GM21528 (cell line): Measurements from ENCODE around the gene RSRC1.
"Not testable (repeated sequence)": the region's sequence is repeated elsewhere in the genome, so short reads cannot be mapped to it uniquely, and the experiment has no call there.

Experiments
- ATAC-seq: cut with Tn5 transposase; IDR thresholded peaks from one replicate; pipeline ENCODE4 v1.9.1; 2021; ENCODE audit warnings: mild to moderate bottlenecking, moderate library complexity; ENCODE audit not compliant: unreplicated experiment, low FRiP score

Gene RSRC1, protein sequence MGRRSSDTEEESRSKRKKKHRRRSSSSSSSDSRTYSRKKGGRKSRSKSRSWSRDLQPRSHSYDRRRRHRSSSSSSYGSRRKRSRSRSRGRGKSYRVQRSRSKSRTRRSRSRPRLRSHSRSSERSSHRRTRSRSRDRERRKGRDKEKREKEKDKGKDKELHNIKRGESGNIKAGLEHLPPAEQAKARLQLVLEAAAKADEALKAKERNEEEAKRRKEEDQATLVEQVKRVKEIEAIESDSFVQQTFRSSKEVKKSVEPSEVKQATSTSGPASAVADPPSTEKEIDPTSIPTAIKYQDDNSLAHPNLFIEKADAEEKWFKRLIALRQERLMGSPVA

DNA sequence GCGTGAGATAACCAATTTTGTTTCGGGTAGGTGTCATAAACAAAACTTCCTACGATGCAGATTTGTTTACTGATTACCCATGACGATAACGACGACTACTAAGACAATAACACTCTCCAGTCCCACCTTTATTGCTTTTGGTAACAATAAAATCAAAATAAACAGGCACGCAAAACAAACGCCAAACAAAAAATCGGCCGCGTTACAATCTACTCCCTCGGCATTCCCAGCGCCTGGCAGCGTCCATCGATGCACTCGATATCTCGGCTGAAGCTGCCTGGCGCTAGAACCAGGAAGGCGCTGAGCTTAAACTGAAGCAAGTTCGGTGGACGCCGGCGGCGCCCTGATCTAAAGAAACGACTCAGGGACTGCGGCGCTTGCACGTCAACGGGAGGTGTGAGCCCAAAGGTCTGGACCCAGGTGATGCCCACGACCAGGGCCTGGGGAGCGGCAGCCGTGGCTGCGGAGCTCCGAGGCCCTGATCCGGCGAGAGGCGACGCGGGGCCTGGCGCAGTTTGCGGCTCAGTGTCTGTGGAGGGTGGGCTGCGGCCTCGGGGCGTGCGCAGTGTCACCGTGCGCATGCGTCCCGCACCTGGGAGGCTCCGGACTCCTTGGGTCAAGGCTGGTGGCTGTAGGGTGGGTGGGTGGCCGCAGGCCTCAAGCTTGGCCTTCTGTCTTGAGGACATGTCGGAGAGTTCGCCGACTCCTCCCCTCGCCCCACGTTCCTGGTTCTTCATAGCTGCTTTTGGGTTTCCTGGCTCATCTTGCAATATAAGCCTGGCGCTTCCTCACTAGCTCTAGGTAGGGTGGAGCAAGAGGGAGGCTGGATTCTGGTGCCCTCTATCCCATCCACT lies at the start of gene RSRC1:
TSS of gene RSRC1 (plus strand) at position 286 of the 854 bp plus-strand sequence. CDS start 12,016 bp downstream, outside the sequence.
- peak; percentile 89 for ATAC-seq

DNA sequence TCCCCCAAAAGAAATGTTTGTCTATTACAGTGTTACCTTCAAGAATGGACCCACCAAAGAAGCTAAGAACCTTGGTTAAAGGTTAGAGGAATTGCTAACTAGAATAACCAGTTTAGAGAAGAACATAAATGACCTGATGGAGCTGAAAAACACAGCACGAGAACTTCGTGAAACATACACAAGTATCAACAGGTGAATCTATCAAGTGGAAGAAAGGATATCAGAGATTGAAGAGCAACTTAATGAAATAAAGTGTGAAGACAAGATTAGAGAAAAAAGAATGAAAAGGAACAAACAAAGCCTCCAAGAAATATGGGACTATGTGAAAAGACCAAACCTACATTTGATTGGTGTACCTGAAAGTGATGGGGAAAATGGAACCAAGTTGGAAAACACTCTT lies 44.3 kb upstream of the RSRC1 start:
- ATAC-seq = not testable (repeated sequence)

DNA sequence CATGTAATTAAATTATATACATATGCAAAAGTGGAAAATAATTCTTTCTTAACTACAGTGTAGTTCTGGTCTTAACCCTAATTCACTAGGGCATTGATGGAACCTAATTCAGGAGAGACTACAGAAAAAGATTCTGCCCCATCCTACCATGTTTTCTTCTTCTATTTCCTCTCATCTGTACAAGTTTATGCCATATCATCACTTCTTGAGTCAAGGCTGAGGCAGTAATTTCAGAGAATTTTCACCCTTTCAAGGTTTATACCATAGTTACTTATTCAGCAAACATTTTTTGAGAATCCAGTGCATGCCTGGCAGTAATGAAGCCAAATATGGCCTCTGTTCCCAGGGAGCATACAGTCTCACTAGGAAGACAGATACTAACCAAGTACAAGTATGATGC lies 37.1 kb upstream of the RSRC1 start:
- ATAC-seq = no peak

DNA sequence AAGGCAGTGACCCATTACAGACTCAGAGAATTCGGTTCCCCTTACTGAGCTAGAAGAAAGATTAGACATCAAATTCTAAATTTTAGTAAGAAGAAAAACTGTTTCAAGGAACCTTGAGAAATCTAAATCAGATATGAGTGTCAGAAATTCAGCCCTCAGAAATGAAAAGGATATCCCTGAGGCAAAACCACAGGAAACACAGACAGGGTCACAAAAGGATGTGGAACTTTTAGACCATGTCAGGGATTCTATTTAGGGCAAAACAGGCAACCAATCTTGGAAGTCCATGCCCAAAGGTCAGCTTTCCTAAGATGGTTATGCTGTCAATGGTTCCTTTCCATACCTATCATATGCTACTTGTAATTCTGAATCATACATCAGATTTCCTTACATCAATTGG lies 35.3 kb upstream of the RSRC1 start:
- no peak for ATAC-seq

DNA sequence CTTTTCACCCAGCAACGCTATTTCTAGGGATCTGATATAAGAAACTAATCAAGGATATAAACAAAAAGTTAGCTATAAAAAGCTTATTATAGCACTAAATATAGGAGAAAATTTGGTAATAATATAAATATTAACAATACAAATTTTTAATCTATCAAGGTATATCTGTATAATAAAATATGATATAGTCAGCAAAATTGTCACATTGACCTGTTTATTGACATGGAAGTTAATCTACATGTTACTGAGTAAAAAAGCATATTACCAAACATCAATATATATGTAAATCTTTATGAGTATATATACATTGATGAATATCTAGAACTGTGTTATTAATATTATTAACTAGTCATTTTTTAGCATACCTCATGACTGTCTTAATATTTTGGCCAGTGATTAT lies 30.3 kb upstream of the RSRC1 start:
- ATAC-seq = no peak

DNA sequence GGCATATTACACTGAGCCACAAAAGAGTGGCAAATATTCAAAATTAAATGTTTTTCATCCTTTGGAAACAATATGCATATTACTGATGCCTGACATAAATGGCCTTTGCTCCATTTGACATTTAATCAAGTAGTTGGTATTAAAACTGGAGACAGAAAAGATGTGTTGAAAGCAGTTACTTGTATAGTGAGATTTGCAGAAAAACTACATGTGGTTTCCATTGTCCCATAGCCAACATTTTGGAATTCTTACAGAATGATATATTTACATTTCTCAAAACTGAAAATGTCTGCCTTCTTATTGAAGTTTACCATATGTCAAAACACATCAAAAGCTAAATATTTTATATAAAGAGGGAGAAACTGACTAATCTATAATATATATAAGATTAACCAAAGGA lies 25.2 kb upstream of the RSRC1 start:
- ATAC-seq = no peak

DNA sequence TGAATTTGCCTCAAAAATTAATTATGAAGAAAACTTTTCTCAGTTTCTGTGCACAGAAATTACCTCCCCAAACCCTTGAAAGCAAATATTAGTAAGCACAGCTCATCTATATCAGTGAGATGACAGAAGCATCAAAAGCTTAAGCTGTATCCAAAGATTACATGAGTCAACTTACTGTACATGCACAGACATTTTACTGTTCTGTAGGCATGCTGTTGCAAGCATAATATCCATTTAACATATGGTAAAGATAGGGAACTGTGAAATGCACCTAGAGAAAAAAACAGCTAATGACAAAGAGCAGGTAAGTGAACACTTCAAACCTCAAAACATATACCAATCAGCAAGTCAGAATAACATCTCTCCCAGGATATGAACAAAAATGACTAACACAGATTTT lies 24.5 kb upstream of the RSRC1 start:
- no peak for ATAC-seq

DNA sequence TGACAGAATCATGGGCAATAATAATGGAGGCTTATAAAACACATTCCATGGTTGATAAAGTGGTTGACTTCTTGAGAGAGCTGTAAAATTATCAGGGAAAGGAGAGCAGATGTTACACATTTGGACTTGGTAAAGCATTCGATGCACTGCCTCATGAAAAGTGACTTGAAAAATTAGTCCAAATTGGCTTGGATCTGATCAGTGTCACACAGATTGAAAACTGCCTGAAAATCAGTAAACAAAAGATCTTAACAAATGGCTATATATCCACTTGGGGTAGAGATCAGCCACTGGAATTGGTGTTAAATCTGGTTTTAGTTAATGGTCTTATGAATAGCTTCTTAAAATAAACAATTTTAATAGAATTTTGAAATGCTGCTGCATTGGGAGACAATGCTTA lies 24.0 kb upstream of the RSRC1 start:
- ATAC-seq = no peak

DNA sequence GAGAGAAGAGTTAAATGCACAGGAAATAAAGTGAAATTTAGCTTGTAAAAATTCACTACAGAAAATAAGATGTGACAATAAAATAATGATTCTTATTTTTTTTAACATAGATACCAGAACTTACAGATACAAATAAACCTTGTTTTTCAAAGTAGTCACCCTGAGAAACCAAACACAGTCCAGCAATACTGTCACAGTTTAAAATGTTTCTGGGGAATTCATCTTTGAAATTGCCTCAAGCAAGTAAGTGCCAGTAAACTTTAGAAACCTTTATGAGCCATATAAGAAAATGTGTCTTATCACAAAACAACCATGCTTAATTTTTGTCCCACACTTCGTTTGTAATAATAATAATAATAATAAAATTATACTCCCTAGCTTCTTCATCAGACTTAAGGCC lies 23.5 kb upstream of the RSRC1 start:
- no peak for ATAC-seq

DNA sequence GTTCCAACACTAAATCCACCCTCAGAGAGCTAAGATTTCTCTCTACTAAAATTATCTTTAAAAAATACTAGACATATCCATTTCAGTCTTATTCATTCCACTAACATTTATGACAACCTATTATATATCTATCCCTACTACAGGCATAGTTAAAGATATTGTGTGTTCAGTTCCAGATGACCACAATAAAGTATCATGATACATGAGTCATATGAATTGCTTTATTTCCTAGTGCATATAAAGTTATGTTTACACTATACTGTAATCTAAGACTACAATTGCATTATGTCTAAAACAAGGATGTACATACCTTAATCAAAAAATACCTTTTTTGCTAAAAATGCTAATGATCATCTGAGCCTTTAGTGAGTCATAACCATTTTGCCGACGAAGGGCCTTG lies 23.1 kb upstream of the RSRC1 start:
- no peak for ATAC-seq

DNA sequence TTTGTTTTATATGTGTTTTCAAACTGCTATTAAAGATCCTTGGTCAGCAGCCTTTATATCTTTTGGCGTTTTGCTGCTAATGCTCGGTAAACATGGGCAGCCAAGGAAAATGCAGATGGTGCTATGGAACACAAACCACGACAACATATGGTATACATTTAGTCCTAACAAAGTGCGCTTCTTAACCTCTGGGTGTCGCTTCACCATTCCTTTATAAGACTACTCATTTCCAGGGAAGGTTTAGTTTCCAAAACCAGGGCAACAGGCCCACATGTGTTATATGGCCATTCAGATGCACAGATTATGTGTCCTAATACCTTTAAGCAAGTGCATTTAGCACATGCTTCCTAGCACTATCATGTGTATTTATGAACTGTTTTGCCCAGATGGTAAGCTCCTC lies 18.4 kb upstream of the RSRC1 start:
- ATAC-seq = no peak

DNA sequence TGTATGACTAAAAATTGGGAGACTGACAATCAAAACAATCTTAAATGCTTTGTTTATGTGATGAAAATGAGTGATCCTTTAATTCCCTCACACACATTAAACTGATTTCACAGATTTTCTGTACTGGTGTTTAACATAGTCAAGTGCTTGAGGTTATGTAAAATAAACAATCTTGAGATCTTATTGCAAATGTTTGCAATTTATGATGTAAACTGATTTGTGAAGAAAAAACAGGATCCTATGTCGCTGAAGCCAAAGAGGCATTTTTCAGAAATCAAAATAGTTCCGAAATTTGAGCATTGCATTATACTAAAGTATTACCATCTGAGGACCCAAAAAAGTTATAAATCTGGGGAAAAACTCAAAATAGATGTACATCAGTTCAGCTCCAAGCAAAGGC lies 16.4 kb upstream of the RSRC1 start:
- ATAC-seq = no peak

DNA sequence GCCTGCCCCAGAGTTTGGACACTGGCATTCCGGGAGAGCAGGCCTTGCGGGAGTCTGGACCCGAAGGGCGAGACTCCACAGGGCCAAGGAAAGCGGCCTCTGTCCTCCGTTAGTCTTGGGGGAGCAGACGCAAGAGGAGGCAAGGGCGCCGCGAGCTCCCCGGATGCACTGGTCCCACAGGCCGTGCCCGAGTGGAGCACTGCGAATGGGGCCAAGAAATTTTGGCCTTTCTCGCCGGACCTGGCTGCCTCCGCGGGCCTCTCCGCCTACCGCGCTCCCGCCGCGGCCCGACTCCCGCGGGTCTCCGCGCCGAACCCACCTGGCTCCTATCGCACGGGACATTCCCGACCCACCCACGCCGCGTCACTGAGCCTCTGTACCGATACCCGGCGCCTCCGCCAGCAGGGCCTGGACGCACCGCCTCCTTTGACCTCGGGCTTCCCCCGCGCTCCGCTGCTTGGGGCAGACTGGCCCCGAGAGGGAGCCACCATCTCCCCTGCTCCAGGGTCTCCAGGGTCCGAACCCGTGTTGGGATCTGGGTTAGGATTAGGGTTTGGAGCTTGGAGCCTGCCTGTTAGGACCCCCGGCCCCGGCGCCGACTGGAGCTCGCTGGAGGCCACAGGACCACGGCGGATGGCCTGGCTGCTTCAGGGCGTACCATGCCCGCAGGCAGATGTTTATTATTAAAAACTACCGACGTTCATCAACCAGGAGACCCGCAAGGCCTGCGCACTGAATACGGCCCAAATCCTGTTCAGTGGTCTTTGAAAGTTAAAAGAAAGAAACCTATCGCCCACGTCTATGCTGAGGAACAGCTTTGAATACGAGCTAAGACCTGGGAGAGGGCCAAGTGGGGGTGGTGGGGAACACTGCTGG lies 15.4 kb upstream of the RSRC1 start:
- ATAC-seq = peak; percentile 53

DNA sequence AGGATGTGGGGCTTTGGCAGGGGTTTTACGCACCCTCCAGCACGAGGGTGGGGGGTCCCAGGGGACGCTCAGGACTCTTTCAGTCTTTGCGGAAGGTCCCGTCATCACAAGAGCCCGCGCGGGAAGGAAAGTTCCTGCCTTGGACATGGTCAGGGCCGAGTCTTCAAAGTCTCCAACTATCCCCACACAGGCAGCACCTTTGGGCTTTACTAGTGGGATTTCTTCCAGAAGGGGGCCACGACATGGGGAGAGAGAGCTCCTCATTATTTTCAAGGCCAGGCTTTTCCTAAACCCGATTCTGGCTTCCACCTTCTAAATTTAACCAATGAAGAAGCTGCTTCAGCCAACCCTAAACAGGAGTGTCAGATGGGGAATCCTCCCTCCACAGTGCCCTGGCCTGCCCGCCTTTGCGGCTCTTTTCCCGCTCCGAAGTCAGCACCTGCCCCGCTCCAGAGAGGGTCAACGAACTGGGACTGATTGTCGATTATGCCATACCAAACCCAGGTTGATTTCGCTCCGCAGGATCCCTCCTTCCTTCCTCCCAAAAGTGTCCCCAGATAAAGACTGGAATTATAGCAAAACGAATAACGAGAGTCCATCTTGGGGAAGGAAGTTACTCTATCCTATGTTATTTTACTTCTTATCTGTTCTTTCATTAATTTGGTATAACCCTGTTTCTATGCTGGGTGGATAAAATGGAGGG lies 14.6 kb upstream of the RSRC1 start:
- ATAC-seq = no peak

DNA sequence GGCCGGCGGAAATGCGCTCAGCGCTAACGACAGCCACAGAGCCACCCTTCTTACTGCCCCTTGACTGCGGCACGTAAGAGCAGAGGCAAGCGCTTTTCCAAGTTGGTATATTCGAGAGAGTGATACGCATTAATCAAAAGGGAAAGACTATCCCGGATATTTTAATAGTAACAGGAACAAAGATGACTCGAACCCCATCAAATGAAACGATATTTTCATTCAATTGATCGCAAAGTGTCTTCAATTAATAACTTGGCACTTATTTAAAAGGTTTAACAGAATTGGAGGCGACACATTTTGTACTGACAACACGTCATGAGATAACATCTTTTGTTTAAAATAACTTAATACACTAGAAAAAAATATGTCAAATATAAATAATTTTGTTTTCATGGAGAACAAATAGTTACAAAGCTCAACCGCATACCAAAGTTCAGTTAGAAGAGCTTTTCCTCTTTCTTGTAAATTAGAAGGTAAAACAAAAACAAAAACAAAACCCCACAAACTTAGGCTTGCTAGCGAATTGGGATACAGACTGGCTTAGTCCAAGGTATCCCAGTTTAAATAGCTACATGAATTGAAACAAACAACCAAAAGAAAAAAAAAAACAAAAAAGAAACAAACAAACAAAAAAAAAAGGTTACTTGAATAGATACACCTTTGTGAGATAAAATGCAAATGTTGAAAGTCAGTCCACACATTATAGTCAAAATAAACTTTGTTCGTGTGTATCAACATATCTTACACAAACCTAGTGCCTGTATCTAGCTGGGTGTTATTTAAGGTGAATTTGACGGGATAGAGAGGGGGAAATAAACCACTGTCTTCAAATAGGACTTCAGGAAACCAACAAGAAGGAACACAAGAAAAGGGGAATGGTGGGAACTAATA lies 13.8 kb upstream of the RSRC1 start:
- no peak for ATAC-seq

DNA sequence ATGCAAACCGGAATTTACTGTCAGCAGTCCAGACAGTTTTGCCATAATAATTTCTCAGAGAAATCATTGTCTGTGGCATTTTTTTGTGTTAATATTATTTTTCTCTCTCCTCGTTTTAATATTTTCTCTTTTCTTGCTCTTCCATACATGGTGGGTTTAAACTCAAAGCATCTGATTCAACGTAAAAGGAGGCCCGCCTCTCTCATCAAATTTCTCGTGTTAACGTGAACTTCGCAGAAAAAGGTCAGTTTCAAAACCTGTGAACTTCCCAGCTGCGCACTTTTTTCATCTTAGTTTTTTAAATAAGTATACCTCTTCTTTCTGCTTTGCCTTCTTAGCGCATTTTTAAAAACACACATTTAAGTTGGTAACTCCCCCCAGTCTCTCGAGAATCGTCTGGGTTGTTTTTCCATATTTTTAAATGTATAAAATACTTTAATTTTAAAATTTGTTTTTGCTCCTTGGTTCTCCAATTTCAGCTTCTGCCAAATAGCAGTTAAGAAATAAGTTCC lies 12.8 kb upstream of the RSRC1 start:
- no peak for ATAC-seq

DNA sequence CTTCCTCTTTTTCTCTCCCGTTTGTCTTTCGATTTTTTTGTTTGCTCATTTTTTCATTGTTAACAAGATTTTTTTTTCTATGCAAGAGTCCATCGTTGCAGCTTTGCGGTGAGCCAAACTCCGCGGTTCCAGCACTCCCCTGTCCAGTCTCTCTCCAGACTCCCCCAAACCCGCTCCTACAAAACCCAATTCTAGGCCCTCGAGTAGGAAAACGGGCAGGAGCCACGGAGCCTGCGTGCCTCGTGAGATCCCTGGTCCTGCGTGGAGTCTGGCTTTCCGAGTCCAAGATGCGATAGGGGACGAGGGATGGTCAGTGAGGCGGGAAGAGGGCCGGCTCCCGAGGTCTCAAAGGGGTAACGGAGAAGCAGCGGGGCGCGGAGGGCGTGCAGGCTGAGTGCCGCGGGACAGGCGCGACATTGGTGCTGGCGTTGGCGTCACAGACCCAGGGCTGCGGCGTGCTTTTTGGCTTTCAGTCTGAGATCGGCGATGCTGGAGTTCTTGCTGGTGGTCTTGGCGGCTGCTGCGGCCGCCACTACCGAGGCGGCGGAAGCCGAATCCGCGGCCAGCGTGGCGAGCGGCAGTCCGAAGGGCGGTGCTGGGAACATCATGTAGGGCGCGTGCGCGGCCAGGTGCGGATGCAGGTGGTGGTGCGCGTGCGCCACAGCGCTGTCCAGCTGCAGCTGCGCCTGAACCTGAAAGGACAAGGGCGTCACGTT lies 12.1 kb upstream of the RSRC1 start:
- peak; percentile 78 for ATAC-seq

DNA sequence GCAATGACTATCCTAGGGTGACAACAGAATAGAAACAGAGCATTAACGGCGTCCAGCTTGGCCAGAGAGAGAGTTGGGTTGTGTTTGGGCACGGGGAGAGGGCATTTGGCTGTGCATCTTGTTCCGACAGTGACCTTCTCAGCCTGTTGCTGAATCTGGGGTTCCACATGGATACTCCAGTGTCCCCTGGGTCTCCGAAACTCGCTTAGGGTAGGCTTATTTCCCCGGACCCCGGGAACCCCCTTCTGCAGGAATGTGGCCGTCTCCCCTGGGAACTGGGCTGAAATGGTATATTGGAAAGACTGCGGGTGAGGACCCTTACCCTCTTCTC lies 11.6 kb upstream of the RSRC1 start:
- ATAC-seq = no peak
